HepG2 (cell line): ENCODE results near the gene CHST3. TPM values are rescaled to one million over a fixed set of nuclear protein-coding genes. Genes with fewer than 3 reads are reported as not detected.

Experiments
- ATAC-seq: fragments of 200-7000 bp; cut with Tn5 transposase; 3 replicates; pipeline ENCODE4 v1.9.1; 2020; ENCODE audit warnings: mild to moderate bottlenecking, moderate library complexity
- BruUV-seq: library from RNA; stranded (reverse); fragments of 400-500 nt; replicated peaks from 2 replicates; lab custom pipeline; 2021; lab: Mats Ljungman, UMichigan
- CTCF ChIA-PET: fragments of 300-600 bp; formaldehyde crosslinking; extraction: SDS; loops from one replicate; lab custom pipeline; 2021; ENCODE audit warnings: low total read pairs, inconsistent platforms, low intra/inter-chr PET ratio; lab: Yijun Ruan, JAX
- POLR2A ChIA-PET: fragments of 350-600 bp; sonication (Branson Sonifier 250); formaldehyde crosslinking; loops from one replicate; lab custom pipeline; 2020; ENCODE audit warnings: antibody characterized with exemption, inconsistent platforms; lab: Yijun Ruan, JAX
- DNase-seq: peaks from one replicate; pipeline ENCODE4 v3.0.0-alpha.2; 2015; ENCODE audit warnings: low spot score
- FAIRE-seq: peaks from 3 replicates; lab custom pipeline; 2011; peaks lifted over from hg19 to GRCh38; lab: Jason Lieb, UNC
- H2AFZ ChIP-seq: one replicate; pipeline ENCODE4 v1.6.1; 2011; ENCODE audit warnings: low read length, inconsistent platforms
- H3K27ac ChIP-seq: fragments of 300-600 bp; 3 replicates; pipeline ENCODE4 v1.8.0; 2011; ENCODE audit warnings: mixed run types, mild to moderate bottlenecking, mixed read lengths, low read length, inconsistent platforms; ENCODE audit not compliant: insufficient read depth; ENCODE audit errors: extremely low read length
- H3K27me3 ChIP-seq, 2 experiments: fragments of 200-600 bp in 1 of 2; 2 replicates in 1 of 2; 3 replicates in 1 of 2; pipeline versions ENCODE4 v1.6.0 to v1.8.0; 2011; ENCODE audit warnings: low read length in 2 of 2, mild to moderate bottlenecking in 2 of 2, moderate library complexity in 2 of 2, inconsistent platforms in 1 of 2; ENCODE audit not compliant: insufficient read depth in 2 of 2, control insufficient read depth in 1 of 2
- H3K36me3 ChIP-seq, 2 experiments: fragments of 200-600 bp in 1 of 2; replicated peaks in 1 of 2; 2 replicates in 1 of 2; 3 replicates in 1 of 2; pipeline versions ENCODE4 v1.5.1 to v1.8.0; 2011; ENCODE audit warnings: low read length in 2 of 2, inconsistent platforms in 1 of 2; ENCODE audit not compliant: insufficient read depth in 2 of 2, control insufficient read depth in 1 of 2
- H3K4me1 ChIP-seq: 2 replicates; pipeline ENCODE4 v1.5.1; 2012; ENCODE audit warnings: low read length, inconsistent platforms; ENCODE audit not compliant: insufficient read depth
- H3K4me2 ChIP-seq: 2 replicates; pipeline ENCODE4 v1.6.0; 2011; ENCODE audit warnings: low read depth, low read length, inconsistent platforms
- H3K4me3 ChIP-seq, 3 experiments: fragments of 200-600 bp in 1 of 3; sonication (generic), shearing (Covaris generic) in 1 of 3; replicated peaks in 1 of 3; 2 replicates each; pipeline ENCODE4 v1.5.1; 2011 to 2016; ENCODE audit warnings: low read length in 3 of 3, inconsistent platforms in 2 of 3, low read depth in 2 of 3, mild to moderate bottlenecking in 2 of 3, control low read depth in 1 of 3, mixed read lengths in 1 of 3; ENCODE audit not compliant: insufficient read depth in 1 of 3
- H3K79me2 ChIP-seq: one replicate; pipeline ENCODE4 v1.6.1; 2011; ENCODE audit warnings: low read length, inconsistent platforms; ENCODE audit not compliant: insufficient read depth
- H3K9ac ChIP-seq: 2 replicates; pipeline ENCODE4 v1.6.0; 2011; ENCODE audit warnings: mild to moderate bottlenecking, low read depth, low read length, inconsistent platforms; ENCODE audit not compliant: insufficient read depth
- H3K9me3 ChIP-seq: 2 replicates; pipeline ENCODE4 v1.5.1; 2012; ENCODE audit warnings: mild to moderate bottlenecking, low read length
- H4K20me1 ChIP-seq: 2 replicates; pipeline ENCODE4 v1.6.0; 2011; ENCODE audit warnings: inconsistent platforms, mild to moderate bottlenecking, low read length, moderate library complexity; ENCODE audit not compliant: insufficient read depth
- NCOA2 ChIP-seq: sonication (generic); formaldehyde crosslinking; IDR thresholded peaks from 2 replicates; pipeline ENCODE4 v1.8.0; 2022; ENCODE audit warnings: inconsistent platforms
- POLR2AphosphoS5 ChIP-seq: IDR thresholded peaks from 2 replicates; pipeline ENCODE4 v1.6.1; 2012; ENCODE audit warnings: low read depth, low read length
- RXRA ChIP-seq: sonication (generic); formaldehyde crosslinking; IDR thresholded peaks from 2 replicates; pipeline ENCODE4 v1.5.1; 2020; ENCODE audit warnings: missing genetic modification reagents
- ZBTB4 ChIP-seq: sonication (generic); formaldehyde crosslinking; IDR thresholded peaks from 2 replicates; pipeline ENCODE4 v1.4.0; 2020; ENCODE audit warnings: missing genetic modification reagents, mild to moderate bottlenecking, borderline replicate concordance
- ZKSCAN8 ChIP-seq: IDR thresholded peaks from 2 replicates; pipeline ENCODE4 v1.6.1; 2016; ENCODE audit warnings: borderline replicate concordance, missing genetic modification reagents, missing compliant biosample characterization
- ZNF564 ChIP-seq: sonication (generic); formaldehyde crosslinking; IDR thresholded peaks from 2 replicates; pipeline ENCODE4 v1.8.1; 2023; ENCODE audit warnings: mild to moderate bottlenecking, missing genetic modification reagents
- ZNF639 ChIP-seq: conservative IDR thresholded peaks from 2 replicates; pipeline ENCODE4 v1.6.1; 2018; ENCODE audit warnings: missing genetic modification reagents
- ZNF770 ChIP-seq: sonication (generic); formaldehyde crosslinking; IDR thresholded peaks from 2 replicates; pipeline ENCODE4 v1.5.0; 2020; ENCODE audit warnings: mild to moderate bottlenecking, missing genetic modification reagents
- WGBS: methylation state at CpG from one replicate; pipeline ENCODE4 v1.1.6; 2017; ENCODE audit warnings: low lambda C conversion rate; 5-methylcytosine and 5-hydroxymethylcytosine counted together
- in situ Hi-C: cut with HindIII; loops from 2 replicates; pipeline ENCODE4 v1.10.0; 2017; ENCODE audit warnings: low pct_unique_long_range_greater_than_20kb; ENCODE audit not compliant: extremely low pct_ligation_motif_present
- intact Hi-C: fragments of 100-400 bp; cut with micrococcal nuclease; formaldehyde crosslinking; loops from one replicate; pipeline ENCODE4 v1.10.0; 2022; ENCODE audit not compliant: unreplicated experiment
- polyA plus RNA-seq, 8 experiments: library from polyadenylated mRNA; depleted of rRNA in 3 of 8; stranded (reverse) in 7 of 8; unstranded in 1 of 8; fragments of >200 nt; fragmentation: Illumina TruSeq in 4 of 8; extraction: Trizol in 4 of 8; gene quantifications; 2 replicates each; pipeline versions ENCODE4 v1.2.1 to v1.2.3, GENCODE V29; 2011 to 2016; ENCODE audit warnings: low read depth in 4 of 8, missing spikeins in 1 of 8, mixed read lengths in 1 of 8; ENCODE audit not compliant: insufficient read depth in 1 of 8
- total RNA-seq, 5 experiments: library from RNA; depleted of rRNA; stranded (reverse); fragments of >200 nt; fragmentation: Illumina TruSeq; extraction: Trizol; gene quantifications; 2 replicates each; pipeline ENCODE4 v1.2.3, GENCODE V29; 2016; ENCODE audit warnings: low read depth in 1 of 5
- TF ChIP-seq, protein P1 (sequence below): sonication (generic); formaldehyde crosslinking; IDR thresholded peaks from 2 replicates; pipeline ENCODE4 v1.5.0; 2020; ENCODE audit warnings: mild to moderate bottlenecking, missing genetic modification reagents
- TF ChIP-seq, protein P2 (sequence below): sonication (generic); formaldehyde crosslinking; conservative IDR thresholded peaks from 2 replicates; pipeline ENCODE4 v1.4.0; 2020; ENCODE audit warnings: missing genetic modification reagents

CHST3 gene
- total and polyA plus RNA-seq, 2 of the 13 experiments (the other 11 are each of a cell fraction or from before 2014, with no cell fraction given) = 7.2 to 18.7 TPM

GRCh38 chr10:72038458-72039001 lies 74.3 kb downstream of the CHST3 start:
- WGBS = 39% methylated on average over 12 of the region's 13 CpGs
- H3K79me2 ChIP-seq = no peaks in the 10 kb centered on the region
- no peak overlapping the region; a peak in 1 of 6 replicates for H3K4me3 ChIP-seq
- H3K27me3 ChIP-seq = no peaks in the 10 kb centered on the region
- peak overlapping the region; percentile 66 for H3K4me2 ChIP-seq
- H3K27ac ChIP-seq = peak overlapping the region; percentile 74
- peak; percentile 32 for ATAC-seq
- BruUV-seq = no TSS peak
- intact Hi-C loops (no loop called here), in situ Hi-C loops (loop anchor here (25.0 kb wide), 1 partner anchor 701 kb away; no protein-coding TSS in a partner anchor)
- H4K20me1 ChIP-seq = no peaks in the 10 kb centered on the region
- peak; percentile 94 for DNase-seq
- peak; percentile 99 for FAIRE-seq
- H3K4me1 ChIP-seq = peaks cover 93% of the 10 kb centered on the region
- no peaks in the 10 kb centered on the region for H3K9me3 ChIP-seq
- CTCF ChIA-PET = no interaction called here
- H2AFZ ChIP-seq = no peak overlapping the region
- peak overlapping the region; percentile 50; the same call in 1 of the 2 replicates for H3K9ac ChIP-seq
- POLR2A ChIA-PET = interaction anchor here (1.0 to 3.5 kb wide), 11 partner anchors 8 to 270 kb away, joined by 3 to 24 read pairs (median 4); partner anchors contain the start of genes ANAPC16, ASCC1 and CHST3
- no peaks in the 10 kb centered on the region for H3K36me3 ChIP-seq
- TF ChIP-seq RXRA (CRISPR knock-in tag) (peak; percentile 92), NCOA2 (CRISPR knock-in tag) (peak; percentile 97), POLR2AphosphoS5 (no peak), ZNF564 (CRISPR knock-in tag) (0 out of 2 replicates have a peak, but pooled peaks have one; percentile 26), ZBTB4 (CRISPR knock-in tag) (peak; percentile 49; the same call in 1 of the 2 replicates), ZNF770 (CRISPR knock-in tag) (peak; percentile 42; the same call in 1 of the 2 replicates), ZNF639 (CRISPR knock-in tag) (no peak), ZKSCAN8 (0 out of 2 replicates have a peak, but pooled peaks have one; percentile 37)
- TF ChIP-seq, protein P1, sequence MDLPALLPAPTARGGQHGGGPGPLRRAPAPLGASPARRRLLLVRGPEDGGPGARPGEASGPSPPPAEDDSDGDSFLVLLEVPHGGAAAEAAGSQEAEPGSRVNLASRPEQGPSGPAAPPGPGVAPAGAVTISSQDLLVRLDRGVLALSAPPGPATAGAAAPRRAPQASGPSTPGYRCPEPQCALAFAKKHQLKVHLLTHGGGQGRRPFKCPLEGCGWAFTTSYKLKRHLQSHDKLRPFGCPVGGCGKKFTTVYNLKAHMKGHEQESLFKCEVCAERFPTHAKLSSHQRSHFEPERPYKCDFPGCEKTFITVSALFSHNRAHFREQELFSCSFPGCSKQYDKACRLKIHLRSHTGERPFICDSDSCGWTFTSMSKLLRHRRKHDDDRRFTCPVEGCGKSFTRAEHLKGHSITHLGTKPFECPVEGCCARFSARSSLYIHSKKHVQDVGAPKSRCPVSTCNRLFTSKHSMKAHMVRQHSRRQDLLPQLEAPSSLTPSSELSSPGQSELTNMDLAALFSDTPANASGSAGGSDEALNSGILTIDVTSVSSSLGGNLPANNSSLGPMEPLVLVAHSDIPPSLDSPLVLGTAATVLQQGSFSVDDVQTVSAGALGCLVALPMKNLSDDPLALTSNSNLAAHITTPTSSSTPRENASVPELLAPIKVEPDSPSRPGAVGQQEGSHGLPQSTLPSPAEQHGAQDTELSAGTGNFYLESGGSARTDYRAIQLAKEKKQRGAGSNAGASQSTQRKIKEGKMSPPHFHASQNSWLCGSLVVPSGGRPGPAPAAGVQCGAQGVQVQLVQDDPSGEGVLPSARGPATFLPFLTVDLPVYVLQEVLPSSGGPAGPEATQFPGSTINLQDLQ (CRISPR knock-in tag) = 0 out of 2 replicates have a peak, but pooled peaks have one; percentile 47
- TF ChIP-seq, protein P2, sequence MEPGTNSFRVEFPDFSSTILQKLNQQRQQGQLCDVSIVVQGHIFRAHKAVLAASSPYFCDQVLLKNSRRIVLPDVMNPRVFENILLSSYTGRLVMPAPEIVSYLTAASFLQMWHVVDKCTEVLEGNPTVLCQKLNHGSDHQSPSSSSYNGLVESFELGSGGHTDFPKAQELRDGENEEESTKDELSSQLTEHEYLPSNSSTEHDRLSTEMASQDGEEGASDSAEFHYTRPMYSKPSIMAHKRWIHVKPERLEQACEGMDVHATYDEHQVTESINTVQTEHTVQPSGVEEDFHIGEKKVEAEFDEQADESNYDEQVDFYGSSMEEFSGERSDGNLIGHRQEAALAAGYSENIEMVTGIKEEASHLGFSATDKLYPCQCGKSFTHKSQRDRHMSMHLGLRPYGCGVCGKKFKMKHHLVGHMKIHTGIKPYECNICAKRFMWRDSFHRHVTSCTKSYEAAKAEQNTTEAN (CRISPR knock-in tag) = no peak
